ENCODE measurements around the gene BTRC.
"Not testable (repeated sequence)": the region's sequence is repeated elsewhere in the genome, so short reads cannot be mapped to it uniquely, and the experiment has no call there.

Gene BTRC

GRCh38 chr10:101341438-101341837 is 12.5 kb upstream of the BTRC start:
- no peak for DNase-seq (ENCODE audit: extremely low read depth in 1 of 2, low read depth in 1 of 2)

GRCh38 chr10:101346177-101346576 is 7.8 kb upstream of the BTRC start:
- DNase-seq (ENCODE audit: extremely low read depth in 1 of 2, low read depth in 1 of 2), result no peak

- no peak for DNase-seq (ENCODE audit: extremely low read depth in 1 of 2, low read depth in 1 of 2)
Measured at GRCh38 chr10:101351017-101351416, 2.9 kb upstream of the BTRC start.

GRCh38 chr10:101351477-101351876 is 2.5 kb upstream of the BTRC start:
- no peak for DNase-seq (ENCODE audit: extremely low read depth in 1 of 2, low read depth in 1 of 2)

GRCh38 chr10:101352857-101353256 is 1.1 kb upstream of the BTRC start:
- not testable (repeated sequence) for DNase-seq (ENCODE audit: extremely low read depth in 1 of 2, low read depth in 1 of 2)

GRCh38 chr10:101354328-101355071 is 535 bp downstream of the BTRC start:
- DNase-seq (ENCODE audit: extremely low read depth in 1 of 2, low read depth in 1 of 2), result peak in 1 of 2 donors; percentile 5

- no peak for DNase-seq (ENCODE audit: extremely low read depth in 1 of 2, low read depth in 1 of 2)
Measured at GRCh38 chr10:101355072-101355706, 1.2 kb downstream of the BTRC start.

GRCh38 chr10:101356132-101356531 is 2.2 kb downstream of the BTRC start:
- DNase-seq (ENCODE audit: extremely low read depth in 1 of 2, low read depth in 1 of 2), result no peak

- DNase-seq (ENCODE audit: extremely low read depth in 1 of 2, low read depth in 1 of 2), result no peak
Measured at GRCh38 chr10:101357958-101358357, 4.0 kb downstream of the BTRC start.

- no peak for DNase-seq (ENCODE audit: extremely low read depth in 1 of 2, low read depth in 1 of 2)
Measured at GRCh38 chr10:101358706-101359300, 4.8 kb downstream of the BTRC start.

GRCh38 chr10:101360090-101360489 is 6.1 kb downstream of the BTRC start:
- DNase-seq (ENCODE audit: extremely low read depth in 1 of 2, low read depth in 1 of 2), result not testable (repeated sequence)

- not testable (repeated sequence) for DNase-seq (ENCODE audit: extremely low read depth in 1 of 2, low read depth in 1 of 2)
Measured at GRCh38 chr10:101360841-101361240, 6.9 kb downstream of the BTRC start.

GRCh38 chr10:101363850-101364400 is 10.0 kb downstream of the BTRC start:
- DNase-seq (ENCODE audit: extremely low read depth in 1 of 2, low read depth in 1 of 2), result no peak

- no peak for DNase-seq (ENCODE audit: extremely low read depth in 1 of 2, low read depth in 1 of 2)
Measured at GRCh38 chr10:101364721-101365120, 10.8 kb downstream of the BTRC start.

- DNase-seq (ENCODE audit: extremely low read depth in 1 of 2, low read depth in 1 of 2), result no peak
Measured at GRCh38 chr10:101367569-101368453, 13.8 kb downstream of the BTRC start.

GRCh38 chr10:101373063-101373462 is 19.1 kb downstream of the BTRC start:
- DNase-seq (ENCODE audit: extremely low read depth in 1 of 2, low read depth in 1 of 2), result no peak

GRCh38 chr10:101373993-101374392 is 20.0 kb downstream of the BTRC start:
- not testable (repeated sequence) for DNase-seq (ENCODE audit: extremely low read depth in 1 of 2, low read depth in 1 of 2)

GRCh38 chr10:101375076-101375475 is 21.1 kb downstream of the BTRC start:
- no peak for DNase-seq (ENCODE audit: extremely low read depth in 1 of 2, low read depth in 1 of 2)

GRCh38 chr10:101379663-101380352 is 25.8 kb downstream of the BTRC start:
- no peak for DNase-seq (ENCODE audit: extremely low read depth in 1 of 2, low read depth in 1 of 2)

GRCh38 chr10:101380353-101381017 is 26.5 kb downstream of the BTRC start:
- DNase-seq (ENCODE audit: extremely low read depth in 1 of 2, low read depth in 1 of 2), result no peak
